GM12865 (cell line): Measurements from ENCODE around the gene TDRD9.

Source experiments
- DNase-seq: peaks from one replicate; pipeline ENCODE4 v3.0.0; 2010; ENCODE audit warnings: low read depth
- H3K4me3 ChIP-seq: 2 replicates; pipeline ENCODE4 v1.5.1; 2011; ENCODE audit warnings: mild to moderate bottlenecking, low read depth, low read length, control low read depth
- CTCF ChIP-seq: IDR thresholded peaks from 2 replicates; pipeline ENCODE4 v1.5.1; 2011; ENCODE audit warnings: low read length, control low read depth, low read depth, inconsistent platforms; ENCODE audit not compliant: insufficient read depth; ENCODE audit errors: missing control alignments

Gene TDRD9

GRCh38 chr14:103928011-103928890 lies at the start of gene TDRD9:
TSS of gene TDRD9 (plus strand) at chr14:103928456. CDS start at chr14:103928510, 54 bp downstream.
- no peak for DNase-seq
- H3K4me3 ChIP-seq: no peak within 1 kb of the TSS
- no peak for TF ChIP-seq CTCF

GRCh38 chr14:103879118-103879569 lies 49.1 kb upstream of the TDRD9 start:
- TF ChIP-seq CTCF: no peak
- no peak overlapping the region for H3K4me3 ChIP-seq
- DNase-seq: no peak

GRCh38 chr14:103879570-103880347 lies 48.5 kb upstream of the TDRD9 start:
- DNase-seq: no peak
- no peak overlapping the region for H3K4me3 ChIP-seq
- TF ChIP-seq CTCF: no peak

GRCh38 chr14:103880348-103881267 lies 47.6 kb upstream of the TDRD9 start:
- DNase-seq: no peak
- no peak for TF ChIP-seq CTCF
- no peak overlapping the region for H3K4me3 ChIP-seq

GRCh38 chr14:103881268-103882201 lies 46.7 kb upstream of the TDRD9 start:
- H3K4me3 ChIP-seq: no peak overlapping the region
- DNase-seq: no peak
- no peak for TF ChIP-seq CTCF
